ENCODE measurements around the gene ATP5ME. TPM values are rescaled to one million over a fixed set of nuclear protein-coding genes. Genes with fewer than 3 reads are reported as not detected.
A peak's percentile ranks its signal among the peaks of the same experiment; 100 is the strongest.

ATP5ME gene
- total and polyA plus RNA-seq, 2 of the 13 experiments (the other 11 are each of a cell fraction or from before 2014, with no cell fraction given), result 305 to 753 TPM

- TF ChIP-seq, protein P1, sequence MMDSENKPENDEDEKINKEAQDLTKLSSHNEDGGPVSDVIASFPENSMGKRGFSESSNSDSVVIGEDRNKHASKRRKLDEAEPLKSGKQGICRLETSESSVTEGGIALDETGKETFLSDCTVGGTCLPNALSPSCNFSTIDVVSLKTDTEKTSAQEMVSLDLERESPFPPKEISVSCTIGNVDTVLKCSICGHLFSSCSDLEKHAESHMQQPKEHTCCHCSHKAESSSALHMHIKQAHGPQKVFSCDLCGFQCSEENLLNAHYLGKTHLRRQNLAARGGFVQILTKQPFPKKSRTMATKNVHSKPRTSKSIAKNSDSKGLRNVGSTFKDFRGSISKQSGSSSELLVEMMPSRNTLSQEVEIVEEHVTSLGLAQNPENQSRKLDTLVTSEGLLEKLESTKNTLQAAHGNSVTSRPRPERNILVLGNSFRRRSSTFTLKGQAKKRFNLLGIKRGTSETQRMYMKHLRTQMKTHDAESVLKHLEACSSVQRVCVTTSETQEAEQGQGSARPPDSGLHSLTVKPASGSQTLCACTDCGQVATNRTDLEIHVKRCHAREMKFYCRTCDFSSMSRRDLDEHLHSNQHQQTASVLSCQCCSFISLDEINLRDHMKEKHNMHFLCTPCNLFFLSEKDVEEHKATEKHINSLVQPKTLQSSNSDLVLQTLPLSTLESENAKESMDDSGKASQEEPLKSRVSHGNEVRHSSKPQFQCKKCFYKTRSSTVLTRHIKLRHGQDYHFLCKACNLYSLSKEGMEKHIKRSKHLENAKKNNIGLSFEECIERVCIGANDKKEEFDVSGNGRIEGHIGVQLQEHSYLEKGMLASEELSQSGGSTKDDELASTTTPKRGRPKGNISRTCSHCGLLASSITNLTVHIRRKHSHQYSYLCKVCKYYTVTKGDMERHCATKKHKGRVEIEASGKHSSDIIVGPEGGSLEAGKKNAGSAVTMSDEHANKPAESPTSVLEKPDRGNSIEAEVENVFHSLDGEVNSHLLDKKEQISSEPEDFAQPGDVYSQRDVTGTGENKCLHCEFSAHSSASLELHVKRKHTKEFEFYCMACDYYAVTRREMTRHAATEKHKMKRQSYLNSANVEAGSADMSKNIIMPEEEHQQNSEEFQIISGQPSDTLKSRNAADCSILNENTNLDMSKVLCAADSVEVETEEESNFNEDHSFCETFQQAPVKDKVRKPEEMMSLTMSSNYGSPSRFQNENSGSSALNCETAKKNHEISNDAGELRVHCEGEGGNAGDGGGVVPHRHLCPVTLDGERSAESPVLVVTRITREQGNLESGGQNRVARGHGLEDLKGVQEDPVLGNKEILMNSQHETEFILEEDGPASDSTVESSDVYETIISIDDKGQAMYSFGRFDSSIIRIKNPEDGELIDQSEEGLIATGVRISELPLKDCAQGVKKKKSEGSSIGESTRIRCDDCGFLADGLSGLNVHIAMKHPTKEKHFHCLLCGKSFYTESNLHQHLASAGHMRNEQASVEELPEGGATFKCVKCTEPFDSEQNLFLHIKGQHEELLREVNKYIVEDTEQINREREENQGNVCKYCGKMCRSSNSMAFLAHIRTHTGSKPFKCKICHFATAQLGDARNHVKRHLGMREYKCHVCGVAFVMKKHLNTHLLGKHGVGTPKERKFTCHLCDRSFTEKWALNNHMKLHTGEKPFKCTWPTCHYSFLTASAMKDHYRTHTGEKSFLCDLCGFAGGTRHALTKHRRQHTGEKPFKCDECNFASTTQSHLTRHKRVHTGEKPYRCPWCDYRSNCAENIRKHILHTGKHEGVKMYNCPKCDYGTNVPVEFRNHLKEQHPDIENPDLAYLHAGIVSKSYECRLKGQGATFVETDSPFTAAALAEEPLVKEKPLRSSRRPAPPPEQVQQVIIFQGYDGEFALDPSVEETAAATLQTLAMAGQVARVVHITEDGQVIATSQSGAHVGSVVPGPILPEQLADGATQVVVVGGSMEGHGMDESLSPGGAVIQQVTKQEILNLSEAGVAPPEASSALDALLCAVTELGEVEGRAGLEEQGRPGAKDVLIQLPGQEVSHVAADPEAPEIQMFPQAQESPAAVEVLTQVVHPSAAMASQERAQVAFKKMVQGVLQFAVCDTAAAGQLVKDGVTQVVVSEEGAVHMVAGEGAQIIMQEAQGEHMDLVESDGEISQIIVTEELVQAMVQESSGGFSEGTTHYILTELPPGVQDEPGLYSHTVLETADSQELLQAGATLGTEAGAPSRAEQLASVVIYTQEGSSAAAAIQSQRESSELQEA (CRISPR knock-in tag; IDR thresholded peaks at IDR 0.05; ENCODE audit: not compliant biosample characterization), result no peak
- TF ChIP-seq IKZF1 (IDR thresholded peaks at IDR 0.05) (no peak), ZNF775 (CRISPR knock-in tag; IDR thresholded peaks at IDR 0.05; ENCODE audit: borderline replicate concordance) (no peak), TGIF2 (CRISPR knock-in tag; IDR thresholded peaks at IDR 0.05) (no peak), MEIS1 (CRISPR knock-in tag; IDR thresholded peaks at IDR 0.05; ENCODE audit: borderline replicate concordance) (no peak), TFDP2 (CRISPR knock-in tag; IDR thresholded peaks at IDR 0.05) (no peak), CERS6 (CRISPR knock-in tag; IDR thresholded peaks at IDR 0.05) (no peak), GPN1 (CRISPR knock-in tag; IDR thresholded peaks at IDR 0.05; ENCODE audit: borderline replicate concordance) (no peak)
- TF ChIP-seq, protein P2, sequence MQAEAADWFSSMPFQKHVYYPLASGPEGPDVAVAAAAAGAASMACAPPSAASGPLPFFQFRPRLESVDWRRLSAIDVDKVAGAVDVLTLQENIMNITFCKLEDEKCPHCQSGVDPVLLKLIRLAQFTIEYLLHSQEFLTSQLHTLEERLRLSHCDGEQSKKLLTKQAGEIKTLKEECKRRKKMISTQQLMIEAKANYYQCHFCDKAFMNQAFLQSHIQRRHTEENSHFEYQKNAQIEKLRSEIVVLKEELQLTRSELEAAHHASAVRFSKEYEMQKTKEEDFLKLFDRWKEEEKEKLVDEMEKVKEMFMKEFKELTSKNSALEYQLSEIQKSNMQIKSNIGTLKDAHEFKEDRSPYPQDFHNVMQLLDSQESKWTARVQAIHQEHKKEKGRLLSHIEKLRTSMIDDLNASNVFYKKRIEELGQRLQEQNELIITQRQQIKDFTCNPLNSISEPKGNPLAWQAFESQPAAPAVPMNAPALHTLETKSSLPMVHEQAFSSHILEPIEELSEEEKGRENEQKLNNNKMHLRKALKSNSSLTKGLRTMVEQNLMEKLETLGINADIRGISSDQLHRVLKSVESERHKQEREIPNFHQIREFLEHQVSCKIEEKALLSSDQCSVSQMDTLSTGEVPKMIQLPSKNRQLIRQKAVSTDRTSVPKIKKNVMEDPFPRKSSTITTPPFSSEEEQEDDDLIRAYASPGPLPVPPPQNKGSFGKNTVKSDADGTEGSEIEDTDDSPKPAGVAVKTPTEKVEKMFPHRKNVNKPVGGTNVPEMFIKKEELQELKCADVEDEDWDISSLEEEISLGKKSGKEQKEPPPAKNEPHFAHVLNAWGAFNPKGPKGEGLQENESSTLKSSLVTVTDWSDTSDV (CRISPR knock-in tag; IDR thresholded peaks at IDR 0.05), result no peak
- TF ChIP-seq, protein P3, sequence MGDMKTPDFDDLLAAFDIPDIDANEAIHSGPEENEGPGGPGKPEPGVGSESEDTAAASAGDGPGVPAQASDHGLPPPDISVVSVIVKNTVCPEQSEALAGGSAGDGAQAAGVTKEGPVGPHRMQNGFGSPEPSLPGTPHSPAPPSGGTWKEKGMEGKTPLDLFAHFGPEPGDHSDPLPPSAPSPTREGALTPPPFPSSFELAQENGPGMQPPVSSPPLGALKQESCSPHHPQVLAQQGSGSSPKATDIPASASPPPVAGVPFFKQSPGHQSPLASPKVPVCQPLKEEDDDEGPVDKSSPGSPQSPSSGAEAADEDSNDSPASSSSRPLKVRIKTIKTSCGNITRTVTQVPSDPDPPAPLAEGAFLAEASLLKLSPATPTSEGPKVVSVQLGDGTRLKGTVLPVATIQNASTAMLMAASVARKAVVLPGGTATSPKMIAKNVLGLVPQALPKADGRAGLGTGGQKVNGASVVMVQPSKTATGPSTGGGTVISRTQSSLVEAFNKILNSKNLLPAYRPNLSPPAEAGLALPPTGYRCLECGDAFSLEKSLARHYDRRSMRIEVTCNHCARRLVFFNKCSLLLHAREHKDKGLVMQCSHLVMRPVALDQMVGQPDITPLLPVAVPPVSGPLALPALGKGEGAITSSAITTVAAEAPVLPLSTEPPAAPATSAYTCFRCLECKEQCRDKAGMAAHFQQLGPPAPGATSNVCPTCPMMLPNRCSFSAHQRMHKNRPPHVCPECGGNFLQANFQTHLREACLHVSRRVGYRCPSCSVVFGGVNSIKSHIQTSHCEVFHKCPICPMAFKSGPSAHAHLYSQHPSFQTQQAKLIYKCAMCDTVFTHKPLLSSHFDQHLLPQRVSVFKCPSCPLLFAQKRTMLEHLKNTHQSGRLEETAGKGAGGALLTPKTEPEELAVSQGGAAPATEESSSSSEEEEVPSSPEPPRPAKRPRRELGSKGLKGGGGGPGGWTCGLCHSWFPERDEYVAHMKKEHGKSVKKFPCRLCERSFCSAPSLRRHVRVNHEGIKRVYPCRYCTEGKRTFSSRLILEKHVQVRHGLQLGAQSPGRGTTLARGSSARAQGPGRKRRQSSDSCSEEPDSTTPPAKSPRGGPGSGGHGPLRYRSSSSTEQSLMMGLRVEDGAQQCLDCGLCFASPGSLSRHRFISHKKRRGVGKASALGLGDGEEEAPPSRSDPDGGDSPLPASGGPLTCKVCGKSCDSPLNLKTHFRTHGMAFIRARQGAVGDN (CRISPR knock-in tag; IDR thresholded peaks at IDR 0.05), result peak; percentile 68
These were observed 31.4 kb upstream of the ATP5ME start, which contains the start of gene PCGF3 (continued) for GRCh38 chr4:705278-706082.

Data from HepG2 (cell line).